HepG2 (cell line): ENCODE data around the gene GALNT10. TPM values are rescaled to one million over a fixed set of nuclear protein-coding genes. Genes with fewer than 3 reads are reported as not detected.

ENCODE experiments used
- AHDC1 ChIP-seq: sonication (generic); formaldehyde crosslinking; IDR thresholded peaks from 2 replicates; pipeline ENCODE4 v1.5.1; 2020; ENCODE audit warnings: mild to moderate bottlenecking, missing genetic modification reagents, borderline replicate concordance
- ELF3 ChIP-seq: IDR thresholded peaks from 2 replicates; pipeline ENCODE4 v1.6.1; 2016; ENCODE audit warnings: missing genetic modification reagents, missing compliant biosample characterization
- FOXO1 ChIP-seq: sonication (generic); formaldehyde crosslinking; IDR thresholded peaks from 2 replicates; pipeline ENCODE4 v1.4.0; 2020; ENCODE audit warnings: missing genetic modification reagents
- GABPA ChIP-seq, 2 experiments: IDR thresholded peaks; 2 replicates each; pipeline ENCODE4 v1.6.1; 2011 to 2016; ENCODE audit warnings: low read depth in 2 of 2, low read length in 1 of 2, missing biosample characterization in 1 of 2, missing genetic modification characterization in 1 of 2
- HMG20A ChIP-seq: IDR thresholded peaks from 2 replicates; pipeline ENCODE4 v1.6.1; 2016; ENCODE audit warnings: borderline replicate concordance
- HNF4A ChIP-seq: sonication (generic); formaldehyde crosslinking; IDR thresholded peaks from 2 replicates; pipeline ENCODE4 v1.4.0; 2020; ENCODE audit warnings: missing genetic modification reagents
- HNF4G ChIP-seq, 2 experiments: sonication (generic) in 1 of 2; formaldehyde crosslinking in 1 of 2; IDR thresholded peaks; 2 replicates each; pipeline versions ENCODE4 v1.4.0 to v1.6.1; 2011 to 2020; ENCODE audit warnings: borderline replicate concordance in 2 of 2, low read depth in 2 of 2, mild to moderate bottlenecking in 2 of 2, low read length in 1 of 2, missing genetic modification reagents in 1 of 2, moderate library complexity in 1 of 2
- KDM6A ChIP-seq: IDR thresholded peaks from 2 replicates; pipeline ENCODE4 v1.6.1; 2016; ENCODE audit warnings: low read depth
- LCORL ChIP-seq, 2 experiments: fragments of 450-650 bp in 1 of 2; sonication (generic) in 1 of 2; formaldehyde crosslinking in 1 of 2; IDR thresholded peaks; 2 replicates each; pipeline versions ENCODE4 v1.5.0 to v1.6.1; 2017 to 2020; ENCODE audit warnings: antibody characterized with exemption in 1 of 2, missing genetic modification reagents in 1 of 2
- MTF2 ChIP-seq: sonication (generic); formaldehyde crosslinking; IDR thresholded peaks from 2 replicates; pipeline ENCODE4 v1.5.0; 2020; ENCODE audit warnings: missing genetic modification reagents, borderline replicate concordance
- SIX1 ChIP-seq: sonication (generic); formaldehyde crosslinking; IDR thresholded peaks from 2 replicates; pipeline ENCODE4 v1.4.0; 2020; ENCODE audit warnings: missing genetic modification reagents, borderline replicate concordance
- SP5 ChIP-seq: IDR thresholded peaks from 2 replicates; pipeline ENCODE4 v1.6.1; 2016; ENCODE audit warnings: low read depth, borderline replicate concordance
- TCF7 ChIP-seq: sonication (generic); IDR thresholded peaks from 2 replicates; pipeline ENCODE4 v1.6.1; 2016; ENCODE audit warnings: antibody characterized with exemption, low read depth
- ZBTB7B ChIP-seq: sonication (generic); formaldehyde crosslinking; IDR thresholded peaks from 2 replicates; pipeline ENCODE4 v1.4.0; 2020; ENCODE audit warnings: missing genetic modification reagents
- ZC3H4 ChIP-seq: sonication (generic); formaldehyde crosslinking; IDR thresholded peaks from 2 replicates; pipeline ENCODE4 v1.4.0; 2020; ENCODE audit warnings: missing genetic modification reagents, borderline replicate concordance
- ZNF367 ChIP-seq: sonication (generic); formaldehyde crosslinking; IDR thresholded peaks from 2 replicates; pipeline ENCODE4 v1.4.0; 2020; ENCODE audit warnings: missing genetic modification reagents, borderline replicate concordance
- ZNF644 ChIP-seq: IDR thresholded peaks from 2 replicates; pipeline ENCODE4 v1.6.1; 2016; ENCODE audit warnings: low read depth
- ZNF792 ChIP-seq: IDR thresholded peaks from 2 replicates; pipeline ENCODE4 v1.6.1; 2016
- polyA plus RNA-seq, 8 experiments: library from polyadenylated mRNA; depleted of rRNA in 3 of 8; stranded (reverse) in 7 of 8; unstranded in 1 of 8; fragments of >200 nt; fragmentation: Illumina TruSeq in 4 of 8; extraction: Trizol in 4 of 8; gene quantifications; 2 replicates each; pipeline versions ENCODE4 v1.2.1 to v1.2.3, GENCODE V29; 2011 to 2016; ENCODE audit warnings: low read depth in 4 of 8, missing spikeins in 1 of 8, mixed read lengths in 1 of 8; ENCODE audit not compliant: insufficient read depth in 1 of 8
- total RNA-seq, 5 experiments: library from RNA; depleted of rRNA; stranded (reverse); fragments of >200 nt; fragmentation: Illumina TruSeq; extraction: Trizol; gene quantifications; 2 replicates each; pipeline ENCODE4 v1.2.3, GENCODE V29; 2016; ENCODE audit warnings: low read depth in 1 of 5
- TF ChIP-seq, protein P1 (sequence below): IDR thresholded peaks from 2 replicates; pipeline ENCODE4 v1.4.0; 2020; ENCODE audit warnings: mild to moderate bottlenecking, missing genetic modification reagents
- TF ChIP-seq, protein P2 (sequence below): sonication (generic); IDR thresholded peaks from 2 replicates; pipeline ENCODE4 v1.6.1; 2016; ENCODE audit warnings: low read depth, borderline replicate concordance

The GALNT10 gene
- total and polyA plus RNA-seq, 2 of the 13 experiments (the other 11 are each of a cell fraction or from before 2014, with no cell fraction given): 8.1 to 11.2 TPM

DNA sequence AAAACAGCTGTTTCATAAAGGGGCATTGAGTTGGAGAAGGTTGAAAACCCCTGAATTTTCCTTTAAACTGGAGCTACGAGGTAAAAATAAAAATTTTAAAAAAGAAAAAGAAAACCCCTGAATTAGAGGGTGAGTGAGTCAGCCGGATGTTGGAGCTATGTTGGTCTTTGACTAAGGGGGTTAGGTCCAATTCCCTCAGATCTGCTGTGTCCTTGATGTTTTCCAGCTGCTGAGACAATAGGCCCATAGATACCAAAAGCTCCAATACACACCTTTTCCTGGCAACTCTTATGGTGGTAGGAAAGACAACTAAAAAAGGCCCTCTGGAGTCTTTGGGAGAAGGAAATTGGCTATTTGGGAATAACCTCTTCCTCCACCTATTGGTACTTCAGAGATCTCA, 175.8 kb downstream of the GALNT10 start (continued):
- TF ChIP-seq ZC3H4 (no peak), ZNF792 (CRISPR knock-in tag) (0 out of 2 replicates have a peak, but pooled peaks have one; percentile 37), ELF3 (CRISPR knock-in tag) (peak; percentile 77; the same call in 1 of the 2 replicates), KDM6A (CRISPR knock-in tag) (0 out of 2 replicates have a peak, but pooled peaks have one; percentile 24), MTF2 (no peak), SP5 (CRISPR knock-in tag) (peak; percentile 15; the same call in 1 of the 2 replicates), ZNF644 (CRISPR knock-in tag) (0 out of 2 replicates have a peak, but pooled peaks have one; percentile 42), HNF4G (IDR thresholded peaks at IDR 0.05; ENCODE audit: borderline replicate concordance, low read depth, low read length) (peak; percentile 57; the same call in 1 of the 2 replicates), HNF4G (CRISPR knock-in tag; IDR thresholded peaks at IDR 0.05; ENCODE audit: borderline replicate concordance, low read depth) (no peak), AHDC1 (CRISPR knock-in tag) (peak; percentile 92), ZBTB7B (CRISPR knock-in tag) (0 out of 2 replicates have a peak, but pooled peaks have one; percentile 42), GABPA (IDR thresholded peaks at IDR 0.05; ENCODE audit: low read depth, low read length) (no peak), GABPA (CRISPR knock-in tag; IDR thresholded peaks at IDR 0.05; ENCODE audit: low read depth) (peak; percentile 40), SIX1 (CRISPR knock-in tag) (peak; percentile 14; the same call in 1 of the 2 replicates), HNF4A (CRISPR knock-in tag) (peak; percentile 60), TCF7 (peak; percentile 78), HMG20A (CRISPR knock-in tag) (peak; percentile 48; the same call in 1 of the 2 replicates), ZNF367 (CRISPR knock-in tag) (no peak), LCORL (IDR thresholded peaks at IDR 0.05) (no peak), LCORL (CRISPR knock-in tag; IDR thresholded peaks at IDR 0.05) (peak; percentile 66; the same call in 1 of the 2 replicates), FOXO1 (CRISPR knock-in tag) (peak; percentile 44; the same call in 1 of the 2 replicates)
- TF ChIP-seq, protein P1, sequence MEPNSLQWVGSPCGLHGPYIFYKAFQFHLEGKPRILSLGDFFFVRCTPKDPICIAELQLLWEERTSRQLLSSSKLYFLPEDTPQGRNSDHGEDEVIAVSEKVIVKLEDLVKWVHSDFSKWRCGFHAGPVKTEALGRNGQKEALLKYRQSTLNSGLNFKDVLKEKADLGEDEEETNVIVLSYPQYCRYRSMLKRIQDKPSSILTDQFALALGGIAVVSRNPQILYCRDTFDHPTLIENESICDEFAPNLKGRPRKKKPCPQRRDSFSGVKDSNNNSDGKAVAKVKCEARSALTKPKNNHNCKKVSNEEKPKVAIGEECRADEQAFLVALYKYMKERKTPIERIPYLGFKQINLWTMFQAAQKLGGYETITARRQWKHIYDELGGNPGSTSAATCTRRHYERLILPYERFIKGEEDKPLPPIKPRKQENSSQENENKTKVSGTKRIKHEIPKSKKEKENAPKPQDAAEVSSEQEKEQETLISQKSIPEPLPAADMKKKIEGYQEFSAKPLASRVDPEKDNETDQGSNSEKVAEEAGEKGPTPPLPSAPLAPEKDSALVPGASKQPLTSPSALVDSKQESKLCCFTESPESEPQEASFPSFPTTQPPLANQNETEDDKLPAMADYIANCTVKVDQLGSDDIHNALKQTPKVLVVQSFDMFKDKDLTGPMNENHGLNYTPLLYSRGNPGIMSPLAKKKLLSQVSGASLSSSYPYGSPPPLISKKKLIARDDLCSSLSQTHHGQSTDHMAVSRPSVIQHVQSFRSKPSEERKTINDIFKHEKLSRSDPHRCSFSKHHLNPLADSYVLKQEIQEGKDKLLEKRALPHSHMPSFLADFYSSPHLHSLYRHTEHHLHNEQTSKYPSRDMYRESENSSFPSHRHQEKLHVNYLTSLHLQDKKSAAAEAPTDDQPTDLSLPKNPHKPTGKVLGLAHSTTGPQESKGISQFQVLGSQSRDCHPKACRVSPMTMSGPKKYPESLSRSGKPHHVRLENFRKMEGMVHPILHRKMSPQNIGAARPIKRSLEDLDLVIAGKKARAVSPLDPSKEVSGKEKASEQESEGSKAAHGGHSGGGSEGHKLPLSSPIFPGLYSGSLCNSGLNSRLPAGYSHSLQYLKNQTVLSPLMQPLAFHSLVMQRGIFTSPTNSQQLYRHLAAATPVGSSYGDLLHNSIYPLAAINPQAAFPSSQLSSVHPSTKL (CRISPR knock-in tag): peak; percentile 74
- TF ChIP-seq, protein P2, sequence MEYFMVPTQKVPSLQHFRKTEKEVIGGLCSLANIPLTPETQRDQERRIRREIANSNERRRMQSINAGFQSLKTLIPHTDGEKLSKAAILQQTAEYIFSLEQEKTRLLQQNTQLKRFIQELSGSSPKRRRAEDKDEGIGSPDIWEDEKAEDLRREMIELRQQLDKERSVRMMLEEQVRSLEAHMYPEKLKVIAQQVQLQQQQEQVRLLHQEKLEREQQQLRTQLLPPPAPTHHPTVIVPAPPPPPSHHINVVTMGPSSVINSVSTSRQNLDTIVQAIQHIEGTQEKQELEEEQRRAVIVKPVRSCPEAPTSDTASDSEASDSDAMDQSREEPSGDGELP: peak; percentile 76; the same call in 1 of the 2 replicates
